ENCODE data around the gene PPM1A.

PPM1A gene

DNA sequence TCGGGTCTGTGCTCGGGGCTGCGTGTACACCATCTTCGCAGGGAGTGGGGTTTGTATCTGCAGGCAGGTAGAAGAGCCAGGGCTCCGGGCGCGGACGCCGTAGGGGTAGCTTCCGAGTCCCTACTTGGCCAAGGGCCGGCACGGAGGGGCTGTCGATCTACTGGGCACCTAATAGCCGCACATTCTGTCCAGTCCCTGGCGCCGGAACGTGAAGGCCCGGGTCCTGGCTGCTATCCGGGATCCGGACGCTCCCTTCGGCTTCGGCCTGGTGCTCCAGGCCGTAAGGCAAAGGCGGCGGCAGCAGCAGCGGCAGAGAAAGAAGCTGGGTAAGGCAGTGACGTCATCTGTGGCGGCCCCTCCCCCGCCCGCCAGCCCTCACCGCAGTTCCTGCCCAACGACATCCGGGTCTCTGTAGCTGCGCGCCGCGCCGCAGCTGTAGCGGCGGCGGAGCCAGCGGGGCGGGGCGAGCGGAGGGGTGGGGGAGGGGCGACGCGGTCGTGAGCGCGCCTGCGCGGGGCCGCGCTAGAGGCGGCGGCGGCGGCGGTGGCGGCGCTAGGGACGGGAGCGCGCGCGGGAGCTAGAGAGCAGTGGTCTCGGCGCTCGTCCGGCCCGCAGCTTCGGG is at the start of gene PPM1A:
Gene PPM1A (plus strand): TSS at position 525 of the 622 bp plus-strand sequence. CDS start 33,483 bp downstream, outside the sequence.
- peak within 1 kb of the TSS; percentile 96 for H3K27ac ChIP-seq
- ChIA-PET CTCF (interaction anchor here (0.6 kb wide), 1 partner anchor 187 kb away, joined by 3 read pairs; no protein-coding TSS in a partner anchor), POLR2A (ENCODE audit: low non-redundant PET) (interaction anchor here (0.6 to 0.9 kb wide), 3 partner anchors 157 to 777 kb away, joined by 3 to 4 read pairs (median 3); partner anchors contain the start of gene PCNX4)
- no peak for TF ChIP-seq CTCF (conservative IDR thresholded peaks at IDR 0.05; ENCODE audit: low read depth)
- DNase-seq (ENCODE audit: low spot score) = peak; percentile 94

GRCh38 chr14:60199321-60199720 is 49.7 kb upstream of the PPM1A start:
- H3K27ac ChIP-seq = no peak overlapping the region
- DNase-seq (ENCODE audit: low spot score) = no peak
- ChIA-PET CTCF (no interaction called here), POLR2A (ENCODE audit: low non-redundant PET) (no interaction called here)
- no peak for TF ChIP-seq CTCF (conservative IDR thresholded peaks at IDR 0.05; ENCODE audit: low read depth)

GRCh38 chr14:60204104-60204842 is 44.7 kb upstream of the PPM1A start:
- POLR2A ChIA-PET (ENCODE audit: low non-redundant PET) = no interaction called here
- no peak for TF ChIP-seq CTCF (conservative IDR thresholded peaks at IDR 0.05; ENCODE audit: low read depth)
- H3K27ac ChIP-seq = no peak overlapping the region
- DNase-seq (ENCODE audit: low spot score) = no peak
- CTCF ChIA-PET = no interaction called here

DNA sequence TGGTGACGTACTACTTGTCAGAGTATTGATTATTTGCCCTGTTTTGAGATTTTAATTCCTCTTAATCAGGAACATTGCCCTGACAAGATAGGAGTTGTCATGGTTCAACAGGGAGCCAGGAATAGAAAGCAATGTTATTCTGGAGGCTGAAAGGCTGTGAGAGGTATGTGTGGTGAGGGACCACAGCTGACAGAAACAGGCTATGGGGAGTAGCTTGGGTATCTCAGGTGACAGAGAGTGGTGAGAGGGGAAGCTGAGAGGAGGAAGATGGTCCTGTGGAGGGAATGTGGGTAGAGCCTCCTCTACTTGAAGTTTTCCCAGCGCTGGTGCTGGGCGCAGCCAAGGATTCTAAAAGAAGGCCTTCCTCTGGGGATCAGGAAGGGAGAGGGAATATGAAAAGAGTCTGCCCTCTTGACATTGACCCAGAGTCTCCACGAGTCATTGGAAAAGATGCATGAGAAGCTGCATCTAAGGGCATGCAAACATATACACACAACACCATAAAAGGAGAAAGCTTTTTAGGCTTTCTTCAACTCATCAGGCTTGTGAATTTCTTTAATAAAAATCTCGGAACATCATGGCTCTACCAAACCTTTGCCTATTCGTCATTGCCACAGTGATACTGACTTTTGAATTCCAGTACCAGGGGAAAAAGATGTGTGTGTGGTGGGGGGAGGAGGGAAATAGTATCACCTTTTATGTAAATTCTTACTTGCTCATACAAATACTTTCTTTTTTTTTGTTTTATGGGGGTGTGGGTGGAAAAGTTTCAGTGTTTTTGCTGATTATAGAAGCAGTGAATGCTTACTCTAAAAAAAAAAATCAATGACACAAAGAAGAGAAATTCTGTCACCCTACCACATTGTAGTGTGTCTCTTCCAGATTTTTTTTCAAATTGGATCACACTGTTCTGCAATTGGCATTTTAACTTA is 43.9 kb upstream of the PPM1A start:
- ChIA-PET CTCF (interaction anchor here (0.5 to 0.7 kb wide), 2 partner anchors 127 to 982 kb away, joined by 3 read pairs; no protein-coding TSS in a partner anchor), POLR2A (ENCODE audit: low non-redundant PET) (no interaction called here)
- TF ChIP-seq CTCF (conservative IDR thresholded peaks at IDR 0.05; ENCODE audit: low read depth) = no peak
- no peak for DNase-seq (ENCODE audit: low spot score)
- H3K27ac ChIP-seq = no peak overlapping the region

DNA sequence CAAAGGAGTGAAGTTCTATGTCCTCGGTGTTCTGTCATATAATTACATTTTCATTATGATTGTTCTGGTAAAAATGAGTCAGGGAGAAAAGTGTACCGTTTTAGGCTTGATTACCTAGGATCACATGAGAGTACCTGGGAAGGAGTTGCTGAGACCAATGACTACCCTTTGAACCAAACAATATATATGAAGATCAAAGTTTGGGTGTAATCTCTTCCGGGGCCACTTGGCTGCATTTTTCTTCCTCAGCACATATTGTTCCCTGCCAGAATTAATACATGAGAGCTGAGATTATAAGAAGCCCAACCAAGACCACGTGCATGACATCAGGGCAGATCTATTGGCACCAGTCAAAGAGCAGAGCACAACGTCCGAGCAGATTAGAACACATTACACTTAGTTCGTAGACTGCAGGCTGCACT is 42.8 kb upstream of the PPM1A start:
- POLR2A ChIA-PET (ENCODE audit: low non-redundant PET) = no interaction called here
- DNase-seq (ENCODE audit: low spot score) = no peak
- no peak for TF ChIP-seq CTCF (conservative IDR thresholded peaks at IDR 0.05; ENCODE audit: low read depth)
- H3K27ac ChIP-seq = no peak overlapping the region
- CTCF ChIA-PET = interaction anchor here (0.6 to 0.7 kb wide), 2 partner anchors 50 to 980 kb away, joined by 3 read pairs; no protein-coding TSS in a partner anchor
